Activated gamma-delta T cell (primary cell): ENCODE measurements around the gene CBS.
"Not testable (repeated sequence)": the region's sequence is repeated elsewhere in the genome, so short reads cannot be mapped to it uniquely, and the experiment has no call there.

ENCODE experiments used
- DNase-seq: peaks from one replicate; lab custom pipeline; 2025; lab: John Stamatoyannopoulos, UW

CBS gene

DNA sequence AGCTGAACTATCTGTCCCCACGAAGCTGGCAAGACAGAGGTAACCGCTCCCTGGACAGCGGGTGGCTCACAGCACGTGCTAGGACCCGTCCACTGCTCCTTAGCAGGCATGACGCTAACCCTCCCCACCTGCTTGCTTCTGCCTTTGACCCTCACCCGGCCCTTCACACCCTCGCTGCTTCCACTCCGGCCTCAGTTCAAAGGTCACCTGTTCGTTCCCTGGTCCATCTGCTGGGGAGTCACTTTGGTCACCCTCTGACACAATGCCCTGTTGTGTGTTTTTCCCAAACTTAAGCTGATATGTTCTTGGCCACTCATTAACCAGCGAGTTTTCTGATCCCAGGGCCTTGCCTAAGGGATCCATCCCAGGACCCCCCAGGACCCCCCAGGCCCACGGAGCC lies 7.6 kb downstream of the CBS start:
- DNase-seq: not testable (repeated sequence)

DNA sequence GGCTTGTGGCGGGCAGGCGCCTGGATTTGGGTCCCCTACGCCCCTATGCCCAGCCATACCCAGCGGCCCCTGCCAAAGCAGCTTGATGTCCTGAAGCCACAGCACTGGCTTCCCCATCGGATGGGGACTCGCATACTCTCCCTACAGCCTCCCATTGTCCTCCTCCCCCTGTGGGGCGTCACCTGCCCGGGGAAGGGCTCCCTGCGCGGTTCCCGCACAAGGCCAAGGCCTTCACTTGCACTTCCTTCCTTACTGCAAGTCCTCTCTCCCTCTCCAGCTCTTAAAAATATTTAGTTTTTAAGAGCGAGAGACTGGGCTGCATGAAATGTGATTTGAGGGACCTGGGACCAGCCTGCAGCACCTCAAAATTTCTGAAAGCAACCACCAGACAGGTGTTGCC lies 8.9 kb downstream of the CBS start:
- DNase-seq: not testable (repeated sequence)

DNA sequence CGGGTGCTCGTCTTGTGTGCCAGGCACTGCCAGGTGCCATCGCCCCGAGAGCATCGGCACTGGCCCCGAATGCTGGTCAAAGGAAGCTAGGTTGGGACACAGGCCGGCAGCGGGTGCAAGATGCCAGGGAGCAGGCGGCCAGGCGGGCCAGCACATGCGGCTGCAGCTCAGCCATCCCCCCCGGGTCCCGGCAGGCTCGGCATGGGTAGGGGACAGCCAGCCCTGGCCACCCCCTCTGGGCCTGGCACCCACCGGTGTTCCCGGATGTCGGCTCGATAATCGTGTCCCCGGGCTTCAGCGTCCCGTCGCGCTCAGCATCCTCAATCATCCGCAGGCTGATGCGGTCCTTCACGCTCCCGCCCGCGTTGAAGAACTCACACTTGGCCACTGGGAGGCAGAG lies 9.6 kb downstream of the CBS start:
- not testable (repeated sequence) for DNase-seq

DNA sequence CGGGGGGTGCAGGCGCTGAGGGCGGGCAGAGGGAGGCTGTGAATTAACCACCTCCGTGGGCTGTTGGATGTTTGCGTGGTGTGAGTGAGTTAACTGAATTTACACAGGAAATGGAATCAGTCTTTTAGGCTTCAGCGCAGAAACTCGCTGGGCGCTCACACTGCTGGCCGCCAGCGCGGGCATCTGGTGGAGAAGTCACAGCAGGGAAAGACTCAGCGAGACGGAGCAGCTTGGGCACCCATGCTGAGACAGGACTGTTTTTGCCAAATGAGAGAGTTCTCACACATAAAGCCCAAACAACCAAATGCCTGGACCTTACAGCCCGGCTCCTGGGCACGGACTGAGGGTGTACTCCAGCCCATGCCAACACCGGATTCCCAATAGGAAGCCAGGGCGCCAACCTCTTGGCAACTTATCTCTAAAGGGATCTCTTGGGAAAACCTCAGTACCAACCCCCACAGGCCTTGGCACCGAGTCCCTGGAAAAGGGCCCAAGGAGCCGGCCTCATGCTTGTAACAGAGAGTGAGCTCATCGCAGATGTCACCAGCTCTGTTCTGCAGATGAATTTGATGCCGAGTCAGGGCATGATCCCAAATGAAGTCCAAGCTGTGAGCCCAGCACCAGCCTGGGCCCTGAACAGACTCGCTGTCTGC lies 11.2 kb downstream of the CBS start:
- not testable (repeated sequence) for DNase-seq

DNA sequence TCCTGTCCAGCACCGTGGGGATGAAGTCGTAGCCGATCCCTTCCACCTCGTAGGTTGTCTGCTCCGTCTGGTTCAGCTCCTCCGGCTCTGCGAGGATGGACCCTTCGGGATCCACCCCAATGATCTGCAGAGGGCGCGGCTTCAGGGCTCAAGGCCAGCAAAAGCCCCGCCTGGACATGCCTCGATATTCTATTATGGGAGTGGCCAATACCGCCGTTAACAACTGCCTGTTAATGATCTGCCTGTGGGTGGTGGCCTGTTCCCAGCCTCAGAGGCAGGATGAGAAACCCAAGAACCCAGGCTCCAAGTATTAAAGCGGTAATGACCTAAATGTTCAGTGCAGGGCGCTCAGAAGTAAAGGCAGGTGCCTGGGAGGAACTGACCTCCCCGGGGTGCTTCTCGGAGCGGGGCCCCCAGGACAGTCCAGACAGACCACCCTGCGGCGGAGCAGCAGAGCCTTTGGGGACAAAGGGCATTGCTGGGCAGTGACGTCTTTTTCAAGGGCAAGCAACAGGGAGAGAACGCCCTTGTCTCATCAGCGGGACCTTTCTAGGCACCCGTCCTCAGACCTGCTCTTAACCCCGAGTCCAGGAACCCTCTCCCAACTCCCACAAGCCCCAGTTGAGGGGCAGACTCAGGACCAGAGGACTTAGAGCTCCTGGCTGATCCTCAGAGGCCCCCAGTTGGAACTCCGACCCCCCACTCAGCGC lies 12.5 kb downstream of the CBS start:
- DNase-seq: not testable (repeated sequence)

DNA sequence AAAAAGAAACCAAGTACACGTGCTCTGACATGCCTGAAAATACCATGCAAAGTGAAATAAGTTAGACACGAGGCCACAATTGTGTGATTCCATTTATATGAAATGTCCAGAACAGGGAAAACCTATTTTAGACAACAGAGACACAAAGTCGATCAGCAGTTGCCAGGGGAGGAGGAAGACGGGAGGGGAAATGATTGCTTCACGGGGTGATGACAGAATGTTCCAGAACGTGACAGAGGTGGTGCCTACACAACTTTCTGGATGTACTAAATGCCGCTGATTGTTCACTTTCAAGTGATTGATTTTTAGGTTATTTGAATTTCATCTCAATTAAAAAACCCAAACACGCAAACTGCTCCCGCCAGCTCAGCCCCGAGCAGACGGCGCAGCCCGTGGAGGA lies 22.5 kb downstream of the CBS start:
- not testable (repeated sequence) for DNase-seq

DNA sequence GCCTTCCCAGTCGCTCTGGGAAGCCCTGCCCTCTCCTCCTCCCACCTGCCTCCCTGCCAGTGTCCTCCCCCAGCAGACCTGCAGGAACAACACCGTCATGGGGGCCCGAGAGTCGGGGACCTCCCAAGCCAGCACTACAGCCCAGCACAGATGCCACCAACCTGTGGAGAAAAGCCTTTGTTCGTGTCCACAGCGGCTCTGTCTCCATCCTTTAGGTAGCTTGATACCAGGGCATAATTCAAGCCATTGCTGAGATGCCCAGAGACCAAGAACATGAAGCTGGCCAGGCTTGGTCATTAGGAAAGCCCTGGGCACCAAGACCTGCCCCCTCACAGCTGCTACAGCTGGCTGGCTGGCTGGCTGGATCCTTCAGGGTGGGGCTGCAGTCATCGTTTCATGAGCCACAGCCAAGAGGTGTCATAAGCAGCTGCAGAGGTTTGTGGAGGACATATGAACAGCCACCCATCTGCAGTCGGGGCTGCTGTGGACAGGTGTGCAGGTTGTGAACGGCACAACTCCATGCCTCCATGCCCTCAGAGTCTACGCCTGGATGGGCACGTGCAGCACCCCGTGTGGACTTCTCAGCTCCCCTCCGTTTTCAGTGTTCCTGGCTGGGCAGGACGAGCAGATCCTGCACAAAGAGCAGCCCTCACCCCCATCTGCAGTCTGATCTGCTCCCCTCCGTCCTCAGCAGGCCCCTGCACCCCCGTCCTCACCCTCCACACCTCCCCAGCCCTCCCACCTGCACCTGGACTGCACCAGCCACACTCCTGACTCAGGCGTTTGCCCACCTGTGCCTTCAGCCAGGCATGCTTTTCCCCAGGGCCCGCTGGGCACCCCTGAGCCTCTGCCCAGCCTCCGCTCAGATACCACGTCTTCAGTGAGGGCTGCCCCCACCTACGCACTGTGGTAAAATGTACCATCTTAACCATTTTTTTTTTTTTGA lies 29.5 kb downstream of the CBS start:
- DNase-seq: not testable (repeated sequence)

DNA sequence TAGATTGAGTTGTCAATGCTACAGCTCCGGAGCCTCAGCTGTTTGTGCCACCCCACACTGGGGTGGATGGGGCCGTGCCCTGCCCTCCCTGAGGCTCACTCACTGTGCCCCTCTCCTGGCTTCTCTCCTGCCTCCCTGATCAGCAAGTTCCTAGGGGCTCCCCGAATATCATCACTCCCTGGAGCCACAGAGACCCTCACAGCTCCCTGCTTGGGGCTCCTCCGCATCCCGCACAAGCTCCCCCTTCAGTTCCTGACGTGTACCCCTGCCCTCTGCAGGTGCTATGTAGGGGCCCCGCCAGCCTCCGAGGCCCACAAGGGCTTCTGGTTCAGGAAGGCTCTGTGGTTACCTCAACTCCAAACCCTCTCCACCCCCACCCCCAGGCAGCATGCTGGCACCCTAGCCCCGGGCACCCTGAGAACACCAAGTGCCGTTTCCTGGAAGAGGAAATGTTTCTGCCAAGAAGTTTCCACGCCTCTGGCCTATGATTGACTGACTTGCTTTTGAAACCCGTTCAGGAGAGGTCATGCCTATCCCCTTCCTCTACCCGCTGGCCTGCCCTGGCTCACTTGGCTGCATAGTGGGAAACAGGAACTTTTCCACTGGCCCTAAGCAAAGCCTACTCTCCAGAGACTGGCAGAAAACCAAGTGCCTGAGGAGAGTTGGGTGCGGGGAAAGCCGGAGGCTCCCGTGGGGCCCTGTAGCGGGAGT lies 30.3 kb downstream of the CBS start:
- not testable (repeated sequence) for DNase-seq

DNA sequence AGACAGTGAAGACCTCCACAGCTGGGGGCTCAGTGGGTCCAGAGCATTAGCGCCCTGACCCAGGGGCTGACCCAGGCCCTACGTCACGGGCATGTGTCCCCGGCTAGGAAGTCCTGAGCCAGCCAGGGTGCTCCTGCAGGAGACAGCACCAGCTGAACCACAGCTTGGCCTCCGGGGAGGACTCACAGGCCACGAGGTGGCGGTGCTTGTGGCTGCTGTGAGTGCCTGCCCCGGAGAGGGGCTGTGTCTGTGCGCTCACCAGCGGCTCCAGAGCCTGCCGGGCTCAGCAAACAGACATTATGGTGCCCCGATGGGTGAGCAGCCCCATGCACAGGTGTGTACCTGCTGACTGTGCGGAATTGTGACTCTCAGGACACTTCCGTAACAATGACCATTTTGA lies 31.1 kb downstream of the CBS start:
- DNase-seq: not testable (repeated sequence)

DNA sequence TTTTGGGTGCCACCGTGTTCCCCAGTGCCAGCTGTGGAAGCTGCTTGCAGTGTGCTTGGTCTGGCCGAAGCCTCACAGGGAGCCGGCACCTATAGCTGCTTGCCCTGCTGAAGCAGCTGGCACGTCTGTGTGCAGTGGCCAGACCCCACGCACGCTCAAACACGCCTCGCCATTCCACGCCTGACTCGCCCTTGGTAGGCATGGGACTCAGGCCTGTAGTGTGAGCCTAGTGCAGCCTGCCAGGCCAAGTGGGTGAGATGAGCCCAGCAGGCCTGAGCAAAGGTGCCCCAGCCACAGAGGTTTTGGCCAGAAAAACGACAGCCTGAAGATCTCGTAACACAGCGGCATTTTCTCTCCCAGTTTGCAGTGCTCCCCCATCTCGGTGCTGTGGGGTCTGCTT lies 32.3 kb downstream of the CBS start:
- not testable (repeated sequence) for DNase-seq

DNA sequence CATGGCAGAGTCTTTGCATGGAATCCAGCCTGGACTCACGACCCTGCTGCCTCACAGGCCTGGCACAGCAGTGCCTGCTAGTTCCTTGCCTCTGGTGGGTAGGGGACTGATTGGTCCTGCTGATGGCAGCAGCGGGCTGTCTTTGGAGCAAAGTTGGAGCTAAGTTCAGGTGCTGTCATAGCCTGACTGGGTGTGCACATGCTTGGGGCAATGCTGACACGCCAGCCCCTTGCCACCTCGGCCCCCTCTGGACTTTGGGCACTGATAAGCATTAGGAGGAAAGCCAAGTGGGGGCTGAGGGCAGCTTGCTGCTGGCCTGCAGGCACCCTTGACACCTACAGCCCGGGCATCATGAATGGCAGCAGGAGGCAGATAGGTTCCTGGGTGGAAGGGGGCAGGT lies 33.5 kb downstream of the CBS start:
- not testable (repeated sequence) for DNase-seq

DNA sequence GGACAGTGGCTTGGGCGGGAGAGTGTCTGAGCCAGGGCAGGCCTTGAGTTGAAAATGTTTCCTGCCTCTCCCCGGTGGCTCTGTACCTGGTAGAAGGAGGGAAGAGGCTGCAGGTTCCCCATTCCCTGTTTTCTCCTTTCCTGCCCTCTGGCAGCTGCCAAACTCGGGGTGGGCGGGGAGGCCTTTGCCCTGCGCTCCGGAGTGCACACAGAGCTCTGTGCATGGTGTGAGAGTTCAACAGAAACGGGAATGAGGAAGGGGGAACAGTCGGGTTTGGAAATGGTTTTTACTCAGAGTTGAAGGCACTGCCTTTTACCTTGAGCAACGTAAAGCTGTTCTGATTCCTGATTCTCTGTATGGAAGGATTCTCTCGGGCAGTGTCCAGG lies 37.0 kb downstream of the CBS start:
- not testable (repeated sequence) for DNase-seq

DNA sequence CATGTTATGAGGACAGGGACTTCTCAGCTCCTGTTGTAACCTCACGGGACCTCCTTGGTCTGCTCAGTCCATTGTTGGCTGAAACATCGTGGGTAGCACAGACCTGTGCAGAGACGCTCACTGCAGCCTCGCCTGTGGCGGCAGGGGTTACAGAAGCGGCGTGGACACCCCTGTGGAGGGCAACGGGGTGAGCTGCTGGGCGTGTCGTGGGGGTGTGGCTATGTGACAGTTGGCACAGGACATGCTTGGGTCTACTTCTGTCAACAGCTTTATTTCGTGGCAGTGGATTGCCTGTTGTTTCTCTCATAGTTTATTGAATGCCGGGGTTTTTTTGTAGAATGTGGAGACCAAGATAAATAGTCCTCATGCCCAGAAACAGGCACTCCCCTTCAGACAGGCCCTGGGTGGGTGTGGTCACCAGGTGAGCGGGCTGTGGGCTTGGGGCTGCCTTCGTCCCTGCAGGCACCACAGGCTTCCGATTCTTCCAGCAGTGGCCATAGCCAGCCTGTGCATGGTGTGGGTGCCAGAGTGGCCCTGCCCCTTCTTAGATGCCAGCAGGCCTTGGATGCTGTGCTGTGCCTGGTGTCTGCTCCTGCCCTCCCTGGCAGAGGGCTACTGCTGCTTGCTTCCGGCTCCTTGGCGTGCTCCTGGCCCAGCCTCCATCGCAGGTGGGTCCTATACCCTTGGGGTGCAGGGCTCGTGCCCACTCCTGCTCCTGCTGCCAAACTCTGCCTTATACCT lies 37.5 kb downstream of the CBS start:
- not testable (repeated sequence) for DNase-seq

DNA sequence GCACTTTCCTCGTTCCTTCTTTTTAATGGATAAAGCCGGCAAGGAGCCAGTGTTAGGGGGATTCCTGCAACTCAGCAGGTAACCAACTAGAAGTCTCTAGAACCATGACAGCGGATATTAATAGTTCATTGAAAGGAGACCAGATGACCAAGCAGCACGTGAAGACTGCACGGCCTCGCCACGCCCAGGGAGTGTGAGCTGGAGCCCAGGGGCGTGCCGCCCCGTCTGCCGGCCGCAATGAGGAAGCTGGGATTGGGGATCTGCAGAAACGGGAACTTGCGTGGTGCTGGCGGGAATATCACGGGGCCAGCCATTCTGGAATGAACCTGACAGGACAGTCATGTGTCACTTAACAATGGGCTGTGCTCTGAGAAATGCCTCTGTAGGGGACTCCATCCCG lies 38.7 kb downstream of the CBS start:
- not testable (repeated sequence) for DNase-seq

DNA sequence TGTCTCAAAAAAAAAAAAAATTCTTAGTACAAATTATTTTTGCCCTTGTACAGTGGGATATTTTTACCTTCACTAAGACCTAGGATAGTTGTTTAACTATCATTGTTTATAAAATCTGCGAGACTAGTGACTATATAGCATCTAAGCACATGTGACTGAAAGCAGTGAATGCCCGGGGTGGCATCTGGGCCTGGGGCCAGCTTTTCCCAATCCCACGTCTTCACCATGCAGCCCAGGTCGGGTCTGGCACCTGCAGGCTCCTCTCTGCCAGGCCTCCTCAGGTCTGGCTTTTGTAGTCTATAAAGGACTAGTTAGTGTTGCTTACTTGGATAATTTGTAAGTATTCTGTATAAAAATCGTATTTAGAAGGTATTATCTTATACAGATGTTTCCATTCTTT lies 40.8 kb downstream of the CBS start:
- no peak for DNase-seq

DNA sequence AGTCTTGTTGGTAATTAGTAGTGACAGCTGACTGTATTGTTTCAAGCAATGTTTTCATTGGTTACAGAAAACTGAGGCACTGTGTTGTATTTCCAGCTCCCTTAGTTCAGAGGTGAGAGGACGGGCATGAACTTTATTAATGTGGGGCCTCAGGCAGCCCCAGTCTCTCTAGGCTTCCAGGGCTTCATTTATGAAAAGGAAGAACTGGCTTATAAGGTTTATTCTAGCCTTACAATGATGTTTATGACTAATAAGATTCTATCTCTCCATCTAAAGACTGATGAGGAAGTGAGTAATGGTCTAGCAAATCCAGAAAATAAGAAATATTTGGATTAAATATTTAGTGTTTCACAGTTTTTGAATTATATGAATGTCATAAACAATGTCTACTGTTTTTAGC lies 41.5 kb downstream of the CBS start:
- DNase-seq: no peak

DNA sequence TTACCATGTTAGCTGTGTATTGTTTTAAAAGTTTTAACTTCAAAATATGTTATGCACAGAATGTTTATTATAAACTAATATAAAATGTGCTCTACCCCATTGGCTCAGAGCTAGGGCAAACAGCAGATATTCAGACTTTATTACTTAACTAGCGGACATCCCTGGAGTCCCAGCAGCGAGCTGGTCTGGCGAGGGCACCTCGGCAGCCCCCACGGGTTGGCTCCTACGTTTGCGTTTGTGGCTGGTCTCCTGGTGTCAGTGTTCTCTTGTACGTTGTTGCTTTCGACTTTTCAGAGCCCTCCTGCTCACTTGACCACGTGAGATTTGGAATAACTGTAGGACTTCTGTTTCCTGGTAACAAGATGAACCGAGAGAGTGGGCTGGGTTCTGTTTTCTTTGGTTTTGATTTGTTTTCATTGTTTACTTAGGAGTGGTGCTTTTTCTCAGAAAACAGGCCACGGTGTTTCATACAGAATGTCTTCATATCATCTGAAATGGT lies 44.5 kb downstream of the CBS start:
- no peak for DNase-seq

DNA sequence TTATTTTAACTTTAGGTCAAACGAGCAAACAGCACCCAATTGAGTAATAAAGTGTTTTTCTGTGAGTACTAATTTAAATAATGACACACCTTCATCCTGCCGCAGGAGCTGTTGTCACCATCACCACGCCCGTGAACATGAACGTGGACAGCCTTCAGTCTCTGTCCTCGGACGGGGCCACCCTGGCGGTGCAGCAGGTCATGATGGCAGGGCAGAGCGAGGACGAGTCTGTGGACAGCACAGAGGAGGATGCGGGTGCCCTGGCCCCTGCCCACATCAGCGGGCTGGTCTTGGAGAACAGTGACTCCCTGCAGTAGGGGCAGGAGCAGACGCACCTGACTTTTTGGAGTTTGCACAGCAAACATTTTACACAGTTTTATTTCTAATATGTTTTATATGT lies 45.9 kb downstream of the CBS start:
- DNase-seq: no peak

DNA sequence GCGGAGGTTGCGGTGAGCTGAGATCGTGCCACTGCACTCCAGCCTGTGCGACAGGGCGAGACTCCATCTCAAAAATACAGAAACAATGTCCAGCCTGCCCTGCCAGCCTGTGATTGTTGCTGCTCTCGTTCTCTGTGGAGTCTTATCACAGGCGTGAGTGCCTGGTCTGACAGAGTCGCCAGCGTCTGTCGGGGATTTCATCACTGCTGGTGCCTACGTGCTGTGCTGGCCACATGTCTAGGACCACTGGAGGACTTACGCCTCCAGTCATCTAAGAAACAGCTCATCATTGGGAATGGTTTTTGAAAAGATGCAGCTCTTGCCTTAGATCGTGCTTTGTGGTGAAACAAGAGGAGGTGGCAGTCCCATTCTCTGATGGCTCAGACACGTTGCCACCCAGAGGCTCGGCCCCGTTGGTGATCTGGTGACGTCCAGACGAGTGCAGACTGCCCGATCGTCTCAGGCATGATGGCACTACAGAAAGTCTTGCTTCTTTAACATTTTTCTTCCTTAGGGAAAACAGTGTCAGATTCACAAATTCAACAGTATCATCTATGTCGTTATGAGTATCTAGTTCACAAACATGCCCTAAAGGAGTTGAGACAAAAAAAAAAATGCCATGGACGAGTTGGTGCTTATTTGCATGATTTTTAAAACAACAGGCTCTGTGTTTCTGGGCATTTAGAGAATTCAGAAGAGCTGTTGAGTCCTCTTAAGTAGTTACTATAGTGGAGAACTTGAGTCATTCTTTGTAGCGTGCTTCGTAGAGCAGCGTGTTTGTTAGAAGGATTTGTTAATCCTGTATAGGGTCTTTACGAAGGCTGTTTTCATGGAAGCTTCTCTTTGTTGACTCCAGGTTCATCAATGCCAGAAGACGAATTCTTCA lies 47.5 kb downstream of the CBS start:
- DNase-seq: no peak

DNA sequence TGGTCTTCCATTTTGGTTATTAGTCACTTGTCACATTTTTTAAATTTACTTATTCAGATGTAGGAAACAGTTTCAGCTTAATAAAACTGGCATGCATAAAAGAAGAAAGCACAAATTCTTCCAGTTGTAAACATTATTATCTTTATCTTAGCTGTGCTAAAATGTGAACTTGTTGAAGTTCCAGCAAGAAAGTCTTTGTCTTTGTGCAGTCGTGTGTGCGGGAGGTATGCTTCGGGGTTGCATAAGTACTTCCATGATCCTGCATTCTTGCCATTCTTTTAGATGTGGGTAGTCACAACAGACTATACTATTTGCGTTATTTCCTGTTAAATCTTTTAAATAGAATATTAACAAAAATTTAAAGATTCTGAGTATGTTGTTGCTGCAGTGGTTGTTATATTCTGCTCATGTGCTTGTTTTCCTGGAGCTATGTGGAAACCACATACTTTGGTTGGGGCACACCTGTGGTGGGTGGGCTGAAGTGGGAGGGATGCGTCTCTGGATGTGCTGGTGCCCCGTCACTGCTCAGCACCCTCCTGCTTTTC lies 49.9 kb downstream of the CBS start:
- DNase-seq: no peak
